Heart right ventricle (tissue), 16 donors: ENCODE results near the gene ATF3. TPM values are rescaled to one million over a fixed set of nuclear protein-coding genes. Genes with fewer than 3 reads are reported as not detected.

ENCODE experiments used
- ATAC-seq, 8 donors: fragments of 200-7000 bp; cut with Tn5 transposase; one replicate each; pipeline ENCODE4 v1.9.1; 2020; ENCODE audit warnings: mild to moderate bottlenecking in 8 of 8, moderate library complexity in 8 of 8, moderate number of reproducible peaks in 1 of 8
- DNase-seq, 2 donors: peaks; one replicate each; pipeline ENCODE4 v3.0.0-alpha.2; 2020
- H3K27ac ChIP-seq, 10 donors: fragments of 200-600 bp; sonication (generic) in 2 of 10; one replicate each; pipeline versions ENCODE4 v1.5.0 to v1.8.0; 2020 to 2022; ENCODE audit warnings: mild to moderate bottlenecking in 3 of 10
- H3K27me3 ChIP-seq, 7 donors: fragments of 200-600 bp; one replicate each; pipeline ENCODE4 v1.8.0; 2021 to 2022; ENCODE audit warnings: mild to moderate bottlenecking in 2 of 7
- H3K36me3 ChIP-seq, 9 donors: fragments of 200-600 bp; sonication (generic) in 1 of 9; one replicate each; pipeline versions ENCODE4 v1.5.0 to v1.8.0; 2020 to 2022; ENCODE audit warnings: mild to moderate bottlenecking in 2 of 9
- H3K4me1 ChIP-seq, 9 donors: fragments of 200-600 bp; sonication (generic) in 1 of 9; one replicate each; pipeline versions ENCODE4 v1.5.0 to v1.8.0; 2020 to 2022; ENCODE audit warnings: mild to moderate bottlenecking in 4 of 9
- H3K4me3 ChIP-seq, 10 donors: fragments of 200-600 bp; sonication (generic) in 2 of 10; one replicate each; pipeline versions ENCODE4 v1.5.0 to v1.8.0; 2020 to 2022; ENCODE audit warnings: mild to moderate bottlenecking in 7 of 10, moderate library complexity in 2 of 10
- H3K9me3 ChIP-seq, 11 donors: fragments of 200-600 bp in 10 of 11; sonication (generic) in 2 of 11; one replicate each; pipeline versions ENCODE4 v1.5.0 to v1.8.0; 2013 to 2022; ENCODE audit warnings: mild to moderate bottlenecking in 2 of 11, control low read depth in 1 of 11, moderate library complexity in 1 of 11
- CTCF ChIP-seq, 9 donors: fragments of 200-600 bp; sonication (generic) in 2 of 9; IDR thresholded peaks; one replicate each; pipeline versions ENCODE4 v1.5.0 to v1.8.0; 2021 to 2022; ENCODE audit warnings: antibody characterized with exemption in 9 of 9, mild to moderate bottlenecking in 5 of 9, moderate library complexity in 1 of 9
- WGBS, 2 donors: extraction: QIAGEN DNeasy Blood & Tissue Kit; methylation state at CpG; one replicate each; pipeline ENCODE4 v1.1.7; 2013; ENCODE audit warnings: inconsistent platforms in 1 of 2; 5-methylcytosine and 5-hydroxymethylcytosine counted together
- intact Hi-C, 10 donors: fragments of 100-400 bp; cut with DNase I; formaldehyde crosslinking; loops; one replicate each; pipeline versions ENCODE4 v1.11.1 to v1.14.2; 2022
- polyA plus RNA-seq, 2 donors: library from polyadenylated mRNA; stranded (reverse); fragments of 200-250 nt; gene quantifications; one replicate each; pipeline ENCODE4 v1.2.3, GENCODE V29; 2013
- total RNA-seq, 10 donors: library from RNA; stranded (reverse); fragmentation: NEBNext Ultra II Directional in 3 of 10; extraction: Animal tissue kit (Norgen Biotek cat#: 25700) in 3 of 10; gene quantifications; one replicate each; pipeline versions ENCODE4 v1.2.1 to v1.2.4, GENCODE V29; 2021 to 2023
- donor health status: Arrhythmogenic right ventricular cardiomyopathy.
- donor health status: ischemic (EF 13 %, LVEDD 7.1; RV severe dilation, severe dysfunction).
- donor health status: healthy with polysubstance abuse.
- donor health status: DM: no; HTN: yes; CAD: no.
- donor health status: DM: no; HTN: no; CAD: no.
- donor health status: ischemic (EF 25% LVEDD 6.9; RV normal size, moderate dysfunction).
- donor health status: ischemic (EF 25% LVEDD 5.7; RV mildly dilated, moderate dysfunction).
- donor health status: healthy.
- donor health status: DM: yes; HTN: yes; CAD: no.
- donor health status: Ischemic cardiomyopathy.
- donor health status: ischemic (EF 35%, LVEDD 5.7; RV mildly dilated, moderate dysfunction).
- donor health status: nonischemic (EF 11% LVEDD 7.7; RV severe dilation, severe dysfunction).
- donor health status: DM: yes; HTN: yes; CAD: no.
- donor health status: PGD.
- donor health status: ischemic (EF 29% LVEDD 5.4; RV normal size, mild dysfunction).
- donor health status: nonischemic (EF 23%, LVEDD 6.1; RV moderate dilation, normal function).

ATF3 gene
- total and polyA plus RNA-seq, 12 donors = 8.4 to 684 (median 25.9) TPM

GRCh38 chr1:212587016-212587887 lies 21.3 kb upstream of the ATF3 start:
- TF ChIP-seq CTCF (IDR thresholded peaks at IDR 0.05) = no peak

GRCh38 chr1:212587888-212588510 lies 20.6 kb upstream of the ATF3 start:
- no peaks in the 10 kb centered on the region for H3K36me3 ChIP-seq
- no peak for DNase-seq
- WGBS, 2 donors = 27 to 30% methylated on average over 13 of the region's 13 CpGs
- TF ChIP-seq CTCF (IDR thresholded peaks at IDR 0.05) = no peak
- peaks cover 0 to 51% (median 30%) of the 10 kb centered on the region in 7 donors for H3K27me3 ChIP-seq
- H3K27ac ChIP-seq = no peak overlapping the region
- intact Hi-C loops = no loop called here
- no peak for ATAC-seq
- H3K9me3 ChIP-seq = no peaks in the 10 kb centered on the region
- no peak overlapping the region for H3K4me3 ChIP-seq
- H3K4me1 ChIP-seq = no peaks in the 10 kb centered on the region

More at GRCh38 chr1:212587016-212587887, 21.3 kb upstream of the ATF3 start:
- H3K36me3 ChIP-seq = no peaks in the 10 kb centered on the region
- DNase-seq (no peak), ATAC-seq (no peak)
- H3K4me3 ChIP-seq = no peak overlapping the region
- H3K27me3 ChIP-seq = peaks cover 0 to 51% (median 30%) of the 10 kb centered on the region in 7 donors
- 65 to 67% methylated on average over 11 of the region's 11 CpGs for WGBS, 2 donors
- no peak overlapping the region for H3K27ac ChIP-seq
- no peaks in the 10 kb centered on the region for H3K9me3 ChIP-seq
- no peaks in the 10 kb centered on the region for H3K4me1 ChIP-seq
- intact Hi-C loops = no loop called here

DNA sequence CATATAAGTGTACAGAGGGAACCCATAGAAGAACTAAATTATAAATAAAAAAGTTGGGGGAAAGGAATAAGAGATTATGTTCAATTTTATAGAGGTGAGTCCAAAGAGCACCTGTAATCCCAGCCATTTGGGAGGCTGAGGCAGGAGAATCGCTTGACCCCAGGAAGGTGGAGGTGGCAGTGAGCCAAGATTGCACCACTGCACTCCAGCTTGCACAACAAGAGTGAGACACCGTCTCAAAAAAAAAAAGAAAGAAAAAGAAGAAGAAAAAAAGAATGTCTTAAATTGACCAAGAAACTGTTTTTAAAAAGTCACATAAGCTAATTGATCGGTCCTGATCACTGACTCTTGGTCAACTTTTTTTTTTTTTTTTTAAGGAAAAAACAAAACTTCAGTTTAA lies 19.1 kb upstream of the ATF3 start:
- DNase-seq (no peak), ATAC-seq (no peak)
- intact Hi-C loops = no loop called here
- peaks cover 0 to 51% (median 30%) of the 10 kb centered on the region in 7 donors for H3K27me3 ChIP-seq
- 84 to 95% methylated on average over 3 of the region's 3 CpGs for WGBS, 2 donors
- H3K27ac ChIP-seq = no peak overlapping the region
- H3K4me3 ChIP-seq = no peak overlapping the region
- no peaks in the 10 kb centered on the region for H3K4me1 ChIP-seq
- H3K9me3 ChIP-seq = no peaks in the 10 kb centered on the region
- no peak for TF ChIP-seq CTCF (IDR thresholded peaks at IDR 0.05)
- no peaks in the 10 kb centered on the region for H3K36me3 ChIP-seq

- TF ChIP-seq CTCF (IDR thresholded peaks at IDR 0.05) = no peak
- WGBS, 2 donors = 83 to 85% methylated on average over 3 of the region's 3 CpGs
- Histone ChIP-seq H3K4me1 (peaks cover 0 to 17% (median 0%) of the 10 kb centered on the region in 9 donors), H3K9me3 (no peaks in the 10 kb centered on the region), H3K27me3 (peaks cover 0 to 37% (median 23%) of the 10 kb centered on the region in 7 donors), H3K4me3 (no peak overlapping the region), H3K27ac (no peak overlapping the region), H3K36me3 (no peaks in the 10 kb centered on the region)
- intact Hi-C loops = no loop called here
- DNase-seq = no peak
- ATAC-seq = no peak
Observed at GRCh38 chr1:212591922-212592321, 16.6 kb upstream of the ATF3 start.
